Nephron progenitor cell (in vitro differentiated cells): ENCODE results near the gene DERA.

Experiments
- DNase-seq: peaks from one replicate; pipeline ENCODE4 v3.0.0; 2021
- H3K27ac Mint-ChIP-seq: 2 replicates; pipeline ENCODE4 v1.8.0; 2021; ENCODE audit warnings: mild to moderate bottlenecking, moderate library complexity, mixed read lengths
- H3K27me3 Mint-ChIP-seq: 2 replicates; pipeline ENCODE4 v1.8.0; 2021; ENCODE audit warnings: mild to moderate bottlenecking, low read depth, mixed read lengths; ENCODE audit not compliant: poor library complexity
- H3K36me3 Mint-ChIP-seq: 2 replicates; pipeline ENCODE4 v1.8.0; 2021; ENCODE audit warnings: low read depth, mixed read lengths
- H3K4me1 Mint-ChIP-seq: 2 replicates; pipeline ENCODE4 v1.8.0; 2021; ENCODE audit warnings: mixed read lengths
- H3K4me3 Mint-ChIP-seq: 2 replicates; pipeline ENCODE4 v1.8.0; 2021; ENCODE audit warnings: mild to moderate bottlenecking, moderate library complexity, mixed read lengths
- H3K9me3 Mint-ChIP-seq: 2 replicates; pipeline ENCODE4 v1.8.0; 2021; ENCODE audit warnings: mild to moderate bottlenecking, moderate library complexity, mixed read lengths
- CTCF ChIP-seq: fragments of 200-600 bp; sonication (generic); IDR thresholded peaks from 2 replicates; pipeline ENCODE4 v1.5.0; 2021; ENCODE audit warnings: antibody characterized with exemption

Gene DERA

GRCh38 chr12:15910864-15911721 lies at the start of gene DERA:
TSS of gene DERA (plus strand) at chr12:15911332. CDS start at chr12:15911384, 52 bp downstream.
- H3K4me1 Mint-ChIP-seq, result peaks cover 27% of the 10 kb centered on the region
- no peaks in the 10 kb centered on the region for H3K27me3 Mint-ChIP-seq
- no peaks in the 10 kb centered on the region for H3K36me3 Mint-ChIP-seq
- no peaks in the 10 kb centered on the region for H3K9me3 Mint-ChIP-seq
- DNase-seq, result peak; percentile 88
- H3K4me3 Mint-ChIP-seq, result peak within 1 kb of the TSS; percentile 96
- H3K27ac Mint-ChIP-seq, result peak within 1 kb of the TSS; percentile 66
- no peak for TF ChIP-seq CTCF

- H3K27ac Mint-ChIP-seq, result no peak overlapping the region
- no peak for TF ChIP-seq CTCF
- H3K9me3 Mint-ChIP-seq, result peaks cover 6% of the 10 kb centered on the region
- H3K36me3 Mint-ChIP-seq, result no peaks in the 10 kb centered on the region
- H3K4me1 Mint-ChIP-seq, result peaks cover 10% of the 10 kb centered on the region
- no peaks in the 10 kb centered on the region for H3K27me3 Mint-ChIP-seq
- DNase-seq, result no peak
- no peak overlapping the region for H3K4me3 Mint-ChIP-seq
Observed at GRCh38 chr12:15861404-15861803, 49.7 kb upstream of the DERA start.

GRCh38 chr12:15862840-15863239 lies 48.3 kb upstream of the DERA start:
- Mint-ChIP-seq H3K4me1 (peaks cover 6% of the 10 kb centered on the region), H3K36me3 (no peaks in the 10 kb centered on the region), H3K9me3 (peaks cover 6% of the 10 kb centered on the region), H3K27me3 (no peaks in the 10 kb centered on the region), H3K4me3 (no peak overlapping the region), H3K27ac (no peak overlapping the region)
- DNase-seq, result no peak
- TF ChIP-seq CTCF, result no peak

GRCh38 chr12:15863372-15863771 lies 47.8 kb upstream of the DERA start:
- DNase-seq, result no peak
- Mint-ChIP-seq H3K9me3 (peaks cover 6% of the 10 kb centered on the region), H3K27ac (no peak overlapping the region), H3K36me3 (no peaks in the 10 kb centered on the region), H3K4me3 (no peak overlapping the region), H3K4me1 (peaks cover under 1% of the 10 kb centered on the region), H3K27me3 (peaks cover 1% of the 10 kb centered on the region)
- no peak for TF ChIP-seq CTCF

GRCh38 chr12:15863984-15864383 lies 47.1 kb upstream of the DERA start:
- no peak overlapping the region for H3K27ac Mint-ChIP-seq
- H3K4me3 Mint-ChIP-seq, result no peak overlapping the region
- H3K36me3 Mint-ChIP-seq, result no peaks in the 10 kb centered on the region
- no peak for TF ChIP-seq CTCF
- peaks cover 3% of the 10 kb centered on the region for H3K27me3 Mint-ChIP-seq
- no peak for DNase-seq
- peaks cover 6% of the 10 kb centered on the region for H3K9me3 Mint-ChIP-seq
- no peaks in the 10 kb centered on the region for H3K4me1 Mint-ChIP-seq

GRCh38 chr12:15868186-15868585 lies 42.9 kb upstream of the DERA start:
- peaks cover 6% of the 10 kb centered on the region for H3K9me3 Mint-ChIP-seq
- H3K27me3 Mint-ChIP-seq, result peaks cover 3% of the 10 kb centered on the region
- no peak for DNase-seq
- H3K36me3 Mint-ChIP-seq, result no peaks in the 10 kb centered on the region
- H3K4me3 Mint-ChIP-seq, result no peak overlapping the region
- no peaks in the 10 kb centered on the region for H3K4me1 Mint-ChIP-seq
- no peak for TF ChIP-seq CTCF
- no peak overlapping the region for H3K27ac Mint-ChIP-seq
